AG09309 (cell line): ENCODE data around the gene ARMH2.
A peak's percentile ranks its signal among the peaks of the same experiment; 100 is the strongest.
"Not testable (repeated sequence)": the region's sequence is repeated elsewhere in the genome, so short reads cannot be mapped to it uniquely, and the experiment has no call there.

Source experiments
- DNase-seq: peaks from one replicate; pipeline ENCODE4 v3.0.0-alpha.2; 2010; ENCODE audit warnings: low read depth
- H3K4me3 ChIP-seq: 2 replicates; pipeline ENCODE4 v1.5.1; 2011; ENCODE audit warnings: mild to moderate bottlenecking, low read depth, low read length, moderate library complexity; ENCODE audit not compliant: control insufficient read depth
- TF ChIP-seq, protein P1 (sequence below): IDR thresholded peaks from 2 replicates; pipeline ENCODE4 v1.5.1; 2011; ENCODE audit warnings: mild to moderate bottlenecking, low read depth, low read length, inconsistent platforms; ENCODE audit not compliant: insufficient read depth, control insufficient read depth; ENCODE audit errors: missing control alignments

The ARMH2 gene

DNA sequence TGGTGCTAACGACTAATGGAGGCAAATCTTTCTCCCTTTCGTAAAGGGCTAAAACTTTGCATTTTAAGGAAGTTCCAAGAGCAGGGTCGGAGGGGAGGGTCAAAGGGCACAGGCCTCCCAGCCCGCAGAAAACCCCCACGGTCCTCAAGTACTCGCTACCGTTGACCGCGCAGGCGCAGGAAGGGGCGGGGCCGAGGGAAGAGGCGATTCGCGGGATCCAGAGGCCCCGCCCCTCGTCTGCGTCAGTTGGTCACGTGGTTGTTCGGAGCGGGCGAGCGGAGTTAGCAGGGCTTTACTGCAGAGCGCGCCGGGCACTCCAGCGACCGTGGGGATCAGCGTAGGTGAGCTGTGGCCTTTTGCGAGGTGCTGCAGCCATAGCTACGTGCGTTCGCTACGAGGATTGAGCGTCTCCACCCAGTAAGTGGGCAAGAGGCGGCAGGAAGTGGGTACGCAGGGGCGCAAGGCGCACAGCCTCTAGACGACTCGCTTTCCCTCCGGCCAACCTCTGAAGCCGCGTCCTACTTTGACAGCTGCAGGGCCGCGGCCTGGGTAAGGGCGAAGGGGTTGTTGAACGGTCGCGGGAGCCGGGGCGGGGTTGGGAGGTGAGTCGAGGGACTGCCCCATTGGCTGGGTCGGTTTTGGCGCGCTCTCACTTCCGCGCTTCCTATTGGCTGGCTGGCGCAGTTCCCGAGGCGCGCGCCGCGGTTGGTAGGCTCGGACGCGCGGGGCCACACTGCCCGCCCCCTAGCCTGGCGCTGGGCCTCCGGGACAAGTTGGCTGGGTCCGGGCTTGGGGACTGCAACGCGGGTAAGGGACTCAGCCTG, 23.8 kb downstream of the ARMH2 start, which contains the start of gene GMNN:
Gene GMNN (plus strand): TSS at position 242 of the 824 bp plus-strand sequence. CDS start 2,310 bp downstream, outside the sequence.
- TF ChIP-seq, protein P1, sequence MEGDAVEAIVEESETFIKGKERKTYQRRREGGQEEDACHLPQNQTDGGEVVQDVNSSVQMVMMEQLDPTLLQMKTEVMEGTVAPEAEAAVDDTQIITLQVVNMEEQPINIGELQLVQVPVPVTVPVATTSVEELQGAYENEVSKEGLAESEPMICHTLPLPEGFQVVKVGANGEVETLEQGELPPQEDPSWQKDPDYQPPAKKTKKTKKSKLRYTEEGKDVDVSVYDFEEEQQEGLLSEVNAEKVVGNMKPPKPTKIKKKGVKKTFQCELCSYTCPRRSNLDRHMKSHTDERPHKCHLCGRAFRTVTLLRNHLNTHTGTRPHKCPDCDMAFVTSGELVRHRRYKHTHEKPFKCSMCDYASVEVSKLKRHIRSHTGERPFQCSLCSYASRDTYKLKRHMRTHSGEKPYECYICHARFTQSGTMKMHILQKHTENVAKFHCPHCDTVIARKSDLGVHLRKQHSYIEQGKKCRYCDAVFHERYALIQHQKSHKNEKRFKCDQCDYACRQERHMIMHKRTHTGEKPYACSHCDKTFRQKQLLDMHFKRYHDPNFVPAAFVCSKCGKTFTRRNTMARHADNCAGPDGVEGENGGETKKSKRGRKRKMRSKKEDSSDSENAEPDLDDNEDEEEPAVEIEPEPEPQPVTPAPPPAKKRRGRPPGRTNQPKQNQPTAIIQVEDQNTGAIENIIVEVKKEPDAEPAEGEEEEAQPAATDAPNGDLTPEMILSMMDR, result no peak
- no peak for DNase-seq
- peak within 1 kb of the TSS; percentile 95 for H3K4me3 ChIP-seq

DNA sequence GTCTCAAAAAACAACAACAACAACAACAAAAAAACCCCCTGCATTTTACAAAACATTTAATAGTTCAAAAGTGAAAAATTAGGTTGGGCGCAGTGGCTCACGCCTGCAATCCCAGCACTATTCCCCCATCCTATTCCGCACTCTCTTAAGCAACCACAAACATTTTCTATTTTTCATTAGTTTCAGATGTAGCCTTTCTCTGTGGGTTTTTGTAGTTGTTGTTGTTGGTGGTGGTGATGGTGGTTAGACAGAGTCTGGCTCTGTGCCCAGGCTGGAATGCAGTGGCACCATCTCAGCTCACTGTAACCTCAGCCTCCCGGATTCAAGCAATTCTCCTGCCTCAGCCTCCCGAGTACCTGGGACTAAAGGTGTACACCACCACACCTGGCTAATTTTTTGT, 30.4 kb downstream of the ARMH2 start:
- DNase-seq, result no peak
- no peak overlapping the region for H3K4me3 ChIP-seq
- TF ChIP-seq, protein P1, result no peak

DNA sequence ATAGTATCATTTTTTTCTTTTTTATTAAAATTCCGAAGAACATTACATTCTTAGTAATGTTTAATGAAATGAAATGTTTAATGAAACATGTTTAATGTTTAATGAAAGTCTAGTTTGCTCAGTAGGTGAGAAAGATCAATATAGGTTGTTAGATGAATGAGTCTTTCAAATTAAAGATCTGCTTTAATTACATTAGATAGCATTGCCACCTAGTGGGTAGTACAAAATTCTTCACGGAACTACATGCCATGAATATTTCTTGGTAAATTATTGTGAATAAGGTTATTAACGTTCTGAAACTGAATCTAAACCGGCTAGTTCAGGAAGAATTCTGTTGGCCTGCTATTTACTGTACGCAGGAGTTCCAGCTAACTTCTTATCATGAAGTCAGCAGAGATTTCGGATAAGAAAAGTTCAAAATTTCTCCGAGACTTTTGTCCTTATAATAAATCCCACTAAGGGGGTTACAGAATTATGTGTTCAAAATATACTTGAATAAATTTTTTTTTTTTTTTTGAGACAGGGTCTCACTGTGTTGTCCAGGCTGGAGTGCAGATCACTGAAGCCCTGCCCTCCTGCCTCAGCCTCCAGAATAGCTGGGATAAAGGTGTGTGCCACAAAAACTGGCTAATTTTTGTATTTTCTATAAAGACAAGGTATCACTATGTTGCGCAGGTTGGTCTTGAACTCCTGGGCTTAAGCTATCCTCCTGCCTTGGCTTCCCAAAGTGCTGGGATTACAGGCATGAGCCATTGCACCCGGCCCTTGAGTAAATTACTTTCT, 31.8 kb downstream of the ARMH2 start:
- no peak for DNase-seq
- TF ChIP-seq, protein P1, result peak; percentile 39
- H3K4me3 ChIP-seq, result no peak overlapping the region

DNA sequence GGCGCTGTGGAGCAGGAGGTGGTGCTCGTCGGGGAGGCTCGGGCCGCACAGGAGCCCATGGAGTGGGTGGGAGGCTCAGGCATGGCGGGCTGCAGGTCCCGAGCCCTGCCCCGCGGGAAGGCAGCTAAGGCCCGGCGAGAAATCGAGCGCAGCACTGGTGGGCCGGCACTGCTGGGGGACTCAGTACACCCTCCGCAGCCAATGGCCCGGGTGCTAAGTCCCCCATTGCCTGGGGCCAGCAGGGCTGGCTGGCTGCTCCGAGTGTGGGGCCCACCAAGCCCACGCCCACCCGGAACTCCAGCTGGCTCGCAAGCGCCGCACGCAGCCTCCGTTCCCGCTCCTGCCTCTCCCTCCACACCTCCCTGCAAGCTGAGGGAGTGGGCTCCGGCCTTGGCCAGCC, 32.7 kb downstream of the ARMH2 start:
- DNase-seq, result not testable (repeated sequence)

DNA sequence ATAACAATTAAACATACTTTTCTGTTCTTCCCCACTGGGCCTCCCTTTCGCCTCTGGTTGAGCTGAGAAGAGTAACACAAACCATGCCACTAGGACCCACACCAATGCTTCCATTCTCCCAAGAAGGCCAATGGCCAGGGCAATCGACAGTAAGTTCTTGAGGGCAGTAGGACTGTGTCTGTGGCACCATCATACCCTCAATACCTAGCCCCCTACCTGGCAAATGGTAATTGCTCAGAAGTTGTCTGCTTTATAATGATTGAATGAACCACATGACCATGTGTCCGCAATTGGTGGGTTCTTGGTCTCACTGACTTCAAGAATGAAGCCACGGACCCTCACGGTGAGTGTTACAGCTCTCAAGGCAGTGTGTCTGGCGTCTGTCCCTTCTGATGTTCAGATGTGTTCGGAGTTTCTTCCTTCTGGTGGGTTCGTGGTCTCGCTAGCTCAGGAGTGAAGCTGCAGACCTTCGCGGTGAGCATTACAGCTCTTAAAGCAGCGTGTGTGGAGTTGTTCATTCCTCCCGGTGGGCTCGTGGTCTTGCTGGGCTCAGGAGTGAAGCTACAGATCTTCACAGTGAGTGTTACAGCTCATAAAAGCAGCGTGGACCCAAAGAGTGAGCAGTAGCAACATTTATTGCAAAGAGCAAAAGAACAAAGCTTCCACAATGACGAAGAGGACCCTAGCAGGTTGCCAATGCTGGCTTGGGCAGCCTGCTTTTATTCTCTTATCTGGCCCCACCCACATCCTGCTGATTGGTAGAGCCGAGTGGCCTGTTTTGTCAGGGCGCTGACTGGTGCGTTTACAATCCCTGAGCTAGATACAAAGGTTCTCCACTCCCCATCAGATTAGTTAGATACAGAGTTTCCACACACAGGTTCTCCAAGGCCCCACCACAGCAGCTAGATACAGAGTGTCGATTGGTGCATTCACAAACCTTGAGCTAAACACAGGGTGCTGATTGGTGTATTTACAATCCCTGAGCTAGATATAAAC, 33.6 kb downstream of the ARMH2 start:
- not testable (repeated sequence) for H3K4me3 ChIP-seq, DNase-seq

More for the DNA sequence above, 32.7 kb downstream of the ARMH2 start:
- H3K4me3 ChIP-seq, result not testable (repeated sequence)

DNA sequence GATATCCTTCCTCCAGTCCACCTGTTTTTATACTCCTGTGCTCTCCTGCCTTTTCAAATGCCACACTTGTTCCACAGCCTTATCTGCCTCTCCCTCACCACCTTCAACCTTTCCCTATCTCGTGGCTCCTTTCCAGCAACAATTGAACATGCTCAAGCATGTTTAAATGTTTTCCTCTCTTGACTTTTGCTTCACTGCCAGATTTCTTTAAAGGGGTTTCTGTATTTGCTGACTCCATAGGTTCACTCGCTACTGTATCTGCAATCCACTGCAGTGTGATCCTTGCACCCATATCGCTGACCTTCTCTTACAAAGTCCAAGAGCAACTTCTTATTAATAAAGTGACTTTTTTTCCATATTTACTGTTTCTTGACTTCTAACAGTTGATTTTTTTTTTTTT, 35.1 kb downstream of the ARMH2 start:
- no peak overlapping the region for H3K4me3 ChIP-seq
- DNase-seq, result no peak
- TF ChIP-seq, protein P1, result no peak

DNA sequence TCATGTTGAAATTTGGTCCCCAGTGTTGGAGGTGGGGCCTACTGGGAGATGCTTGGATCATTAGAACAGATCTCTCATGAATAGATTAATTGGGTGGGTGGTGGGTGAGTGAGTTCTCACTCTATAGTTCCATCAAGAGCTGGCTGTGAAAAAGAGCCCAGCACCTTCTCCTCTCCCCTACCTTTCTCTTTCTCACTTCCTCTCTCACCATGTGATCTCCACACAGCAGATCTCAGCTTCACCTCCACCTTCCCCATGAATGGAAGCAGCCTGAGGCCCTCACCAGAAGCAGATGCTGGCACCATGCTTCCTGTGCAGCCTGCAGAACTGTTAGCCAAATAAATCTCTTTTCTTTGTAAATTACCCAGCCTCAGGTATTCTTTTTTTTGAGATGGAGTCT, 36.9 kb downstream of the ARMH2 start:
- TF ChIP-seq, protein P1, result no peak
- DNase-seq, result no peak

More for the DNA sequence above, 36.9 kb downstream of the ARMH2 start:
- no peak overlapping the region for H3K4me3 ChIP-seq
